Duodenal mucosa (tissue), 2 donors: ENCODE data around the gene IPO4.

Source experiments
- H3K27ac ChIP-seq: one replicate; pipeline ENCODE4 v1.7.0; 2013; ENCODE audit warnings: low read depth, low read length
- H3K27me3 ChIP-seq, 2 donors: one replicate each; pipeline ENCODE4 v1.7.0; 2013; ENCODE audit warnings: low read length in 2 of 2, control low read depth in 1 of 2; ENCODE audit not compliant: insufficient read depth in 2 of 2, control insufficient read depth in 1 of 2
- H3K36me3 ChIP-seq, 2 donors: one replicate each; pipeline ENCODE4 v1.7.0; 2013; ENCODE audit warnings: low read length in 2 of 2, control low read depth in 1 of 2; ENCODE audit not compliant: insufficient read depth in 2 of 2, control insufficient read depth in 1 of 2
- H3K4me1 ChIP-seq, 2 donors: one replicate each; pipeline ENCODE4 v1.7.0; 2013; ENCODE audit warnings: low read length in 2 of 2, control low read depth in 1 of 2; ENCODE audit not compliant: insufficient read depth in 2 of 2, control insufficient read depth in 1 of 2
- H3K4me3 ChIP-seq, 2 donors: one replicate each; pipeline ENCODE4 v1.7.0; 2013; ENCODE audit warnings: low read length in 2 of 2, low read depth in 1 of 2
- H3K9ac ChIP-seq, 2 donors: one replicate each; pipeline ENCODE4 v1.7.0; 2013; ENCODE audit warnings: low read length in 2 of 2, low read depth in 1 of 2
- H3K9me3 ChIP-seq, 2 donors: one replicate each; pipeline ENCODE4 v1.7.0; 2013; ENCODE audit warnings: low read length in 2 of 2, control low read depth in 1 of 2; ENCODE audit not compliant: control insufficient read depth in 1 of 2

Gene IPO4

DNA sequence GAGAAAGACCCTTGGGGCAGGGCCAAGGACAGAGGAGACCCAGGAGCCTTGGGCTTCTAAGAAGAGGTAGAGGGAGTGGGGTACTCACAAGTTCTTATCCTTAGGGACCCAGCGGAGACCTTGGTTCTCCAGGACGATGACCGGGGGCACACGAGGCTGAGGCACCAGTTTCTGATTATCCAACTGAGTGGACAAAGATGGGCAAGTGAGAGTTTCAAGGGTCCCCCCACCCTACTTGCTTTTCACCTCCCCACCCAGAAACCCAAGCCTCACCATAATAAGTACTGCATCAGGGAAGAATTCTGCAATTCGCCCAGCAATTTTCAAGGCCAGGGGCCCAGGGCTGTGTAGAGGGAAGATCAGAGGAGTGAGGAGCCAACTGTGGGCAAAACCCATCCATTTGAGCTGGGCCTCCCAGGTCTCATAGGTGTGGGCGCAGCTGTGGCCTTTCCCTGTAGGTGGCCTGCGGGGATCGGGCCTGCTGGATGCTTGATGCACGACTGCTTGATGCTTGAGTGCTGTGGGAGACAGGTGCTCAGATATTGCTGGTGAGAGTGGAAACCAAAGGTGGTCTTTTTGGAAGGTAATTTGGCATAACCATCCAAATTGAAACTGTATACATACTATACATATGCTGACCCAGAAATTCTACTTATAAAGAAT, 49.2 kb downstream of the IPO4 start:
- Histone ChIP-seq H3K27ac (no peak overlapping the region), H3K9me3 (no peaks in the 10 kb centered on the region), H3K4me3 (peak overlapping the region; percentile 17 to 49), H3K36me3 (peaks cover 34 to 43% of the 10 kb centered on the region in 2 donors), H3K27me3 (no peaks in the 10 kb centered on the region), H3K4me1 (peaks cover 61 to 66% of the 10 kb centered on the region in 2 donors), H3K9ac (peak overlapping the region; percentile 20 to 38)

DNA sequence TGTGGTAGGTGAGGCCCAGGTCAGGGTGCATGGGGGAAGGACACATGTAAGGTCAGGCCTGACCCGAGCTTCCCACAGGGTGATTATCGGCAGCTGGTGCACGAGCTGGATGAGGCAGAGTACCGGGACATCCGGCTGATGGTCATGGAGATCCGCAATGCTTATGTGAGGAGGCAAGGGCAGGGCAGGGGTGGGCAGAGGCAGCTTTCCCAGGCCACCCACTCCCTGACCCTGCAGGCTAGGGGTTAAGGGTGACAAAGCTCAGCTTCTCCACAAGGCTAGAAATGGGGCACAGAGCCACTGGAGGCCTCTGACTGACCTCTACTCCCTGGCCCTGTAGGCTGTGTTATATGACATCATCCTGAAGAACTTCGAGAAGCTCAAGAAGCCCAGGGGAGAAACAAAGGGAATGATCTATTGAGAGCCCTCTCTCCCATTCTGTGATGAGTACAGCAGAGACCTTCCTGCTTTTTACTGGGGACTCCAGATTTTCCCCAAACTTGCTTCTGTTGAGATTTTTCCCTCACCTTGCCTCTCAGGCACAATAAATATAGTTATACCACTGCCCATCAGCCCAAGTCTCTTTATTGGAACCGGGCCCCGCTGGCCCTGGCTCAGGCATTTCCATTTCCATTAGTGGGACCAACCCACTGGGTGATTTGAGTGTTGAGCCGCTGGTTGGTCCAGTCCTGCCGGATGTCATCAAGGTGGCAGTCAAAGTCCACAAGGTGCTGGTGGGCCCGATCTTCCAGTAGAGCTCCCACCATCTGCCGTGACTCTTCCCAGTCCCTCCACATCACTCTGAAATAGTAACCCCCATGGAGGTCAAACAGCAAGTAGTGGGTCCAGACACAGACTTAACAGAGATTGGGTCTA, 50.0 kb downstream of the IPO4 start:
- Histone ChIP-seq H3K9me3 (no peaks in the 10 kb centered on the region), H3K27ac (no peak overlapping the region), H3K9ac (peak overlapping the region in 1 of 2 donors; percentile 20), H3K4me3 (no peak overlapping the region), H3K27me3 (no peaks in the 10 kb centered on the region), H3K36me3 (peaks cover 28 to 35% of the 10 kb centered on the region in 2 donors), H3K4me1 (peaks cover 53 to 58% of the 10 kb centered on the region in 2 donors)

DNA sequence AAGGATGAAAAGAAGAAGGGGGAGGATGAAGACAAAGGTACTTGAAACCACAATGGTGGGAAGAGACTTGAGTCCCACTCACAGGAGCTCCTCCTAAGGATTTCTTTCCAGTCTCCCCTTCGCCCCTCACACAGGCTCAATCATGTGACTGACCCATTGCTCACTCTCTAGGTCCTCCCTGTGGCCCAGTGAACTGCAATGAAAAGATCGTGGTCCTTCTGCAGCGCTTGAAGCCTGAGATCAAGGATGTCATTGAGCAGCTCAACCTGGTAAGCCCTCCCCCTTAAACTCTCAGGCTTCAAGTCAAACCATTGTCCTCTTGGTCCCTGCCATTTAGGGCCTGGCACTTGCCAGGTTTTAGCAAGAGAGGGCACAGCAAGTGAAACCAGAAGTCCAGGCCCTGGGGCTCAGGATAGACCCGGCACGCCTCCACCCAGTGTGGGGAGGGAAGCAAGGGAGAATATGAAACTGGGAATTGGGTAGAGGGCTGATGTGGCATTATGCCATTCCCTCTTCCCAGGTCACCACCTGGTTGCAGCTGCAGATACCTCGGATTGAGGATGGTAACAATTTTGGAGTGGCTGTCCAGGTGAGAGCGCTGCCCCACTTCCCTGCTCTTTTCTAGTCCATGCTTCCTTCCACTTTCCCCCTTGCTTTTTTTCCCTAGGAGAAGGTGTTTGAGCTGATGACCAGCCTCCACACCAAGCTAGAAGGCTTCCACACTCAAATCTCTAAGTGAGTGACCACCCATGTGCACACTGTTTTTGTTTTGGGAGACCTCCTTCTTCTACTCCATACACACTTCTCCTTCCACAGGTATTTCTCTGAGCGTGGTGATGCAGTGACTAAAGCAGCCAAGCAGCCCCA, 50.9 kb downstream of the IPO4 start:
- H3K9me3 ChIP-seq = no peaks in the 10 kb centered on the region
- peak overlapping the region; percentile 77 to 94 for H3K9ac ChIP-seq
- H3K27me3 ChIP-seq = no peaks in the 10 kb centered on the region
- H3K36me3 ChIP-seq = peaks cover 24 to 26% of the 10 kb centered on the region in 2 donors
- peak overlapping the region; percentile 86 to 88 for H3K4me3 ChIP-seq
- no peak overlapping the region for H3K27ac ChIP-seq
- H3K4me1 ChIP-seq = peaks cover 47 to 50% of the 10 kb centered on the region in 2 donors

DNA sequence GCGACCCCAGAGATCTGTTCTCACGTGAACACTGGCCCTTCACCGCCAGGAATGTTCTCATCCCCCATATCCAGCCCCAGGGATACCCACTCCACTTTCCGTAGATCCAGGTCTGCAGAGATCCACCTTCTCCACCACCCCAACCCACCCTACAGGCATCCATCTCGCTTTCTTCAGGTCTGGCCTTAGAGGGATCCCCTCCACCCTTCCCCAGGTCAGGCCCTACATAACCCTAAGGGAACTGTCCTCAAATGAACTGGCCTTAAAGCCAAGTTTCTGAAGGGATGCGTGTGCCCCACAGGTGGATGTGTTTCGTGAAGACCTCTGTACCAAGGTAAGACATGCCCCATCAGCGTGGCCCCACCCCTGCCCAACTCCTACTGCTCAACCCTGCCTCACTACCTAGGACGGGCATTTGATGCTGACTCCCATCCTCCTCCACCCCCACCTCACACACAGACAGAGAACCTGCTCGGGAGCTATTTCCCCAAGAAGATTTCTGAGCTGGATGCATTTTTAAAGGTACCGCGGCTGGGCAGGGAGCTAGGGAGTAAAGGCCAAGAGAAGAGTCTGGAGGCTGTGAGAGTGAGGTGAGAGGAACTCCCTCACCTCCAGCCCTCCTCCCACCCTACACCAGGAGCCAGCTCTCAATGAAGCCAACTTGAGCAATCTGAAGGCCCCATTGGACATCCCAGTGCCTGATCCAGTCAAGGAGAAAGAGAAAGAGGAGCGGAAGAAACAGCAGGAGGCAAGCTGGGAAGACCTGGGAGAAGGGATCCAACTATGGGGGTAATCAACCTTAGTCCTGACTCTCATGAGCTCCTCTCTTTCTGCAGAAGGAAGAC, 51.7 kb downstream of the IPO4 start:
- Histone ChIP-seq H3K27ac (peak overlapping the region; percentile 84), H3K4me3 (peak overlapping the region; percentile 86 to 88), H3K9ac (peak overlapping the region; percentile 77 to 94), H3K27me3 (no peaks in the 10 kb centered on the region), H3K36me3 (peaks cover 24% of the 10 kb centered on the region in 2 donors), H3K4me1 (peaks cover 42 to 52% of the 10 kb centered on the region in 2 donors), H3K9me3 (no peaks in the 10 kb centered on the region)

DNA sequence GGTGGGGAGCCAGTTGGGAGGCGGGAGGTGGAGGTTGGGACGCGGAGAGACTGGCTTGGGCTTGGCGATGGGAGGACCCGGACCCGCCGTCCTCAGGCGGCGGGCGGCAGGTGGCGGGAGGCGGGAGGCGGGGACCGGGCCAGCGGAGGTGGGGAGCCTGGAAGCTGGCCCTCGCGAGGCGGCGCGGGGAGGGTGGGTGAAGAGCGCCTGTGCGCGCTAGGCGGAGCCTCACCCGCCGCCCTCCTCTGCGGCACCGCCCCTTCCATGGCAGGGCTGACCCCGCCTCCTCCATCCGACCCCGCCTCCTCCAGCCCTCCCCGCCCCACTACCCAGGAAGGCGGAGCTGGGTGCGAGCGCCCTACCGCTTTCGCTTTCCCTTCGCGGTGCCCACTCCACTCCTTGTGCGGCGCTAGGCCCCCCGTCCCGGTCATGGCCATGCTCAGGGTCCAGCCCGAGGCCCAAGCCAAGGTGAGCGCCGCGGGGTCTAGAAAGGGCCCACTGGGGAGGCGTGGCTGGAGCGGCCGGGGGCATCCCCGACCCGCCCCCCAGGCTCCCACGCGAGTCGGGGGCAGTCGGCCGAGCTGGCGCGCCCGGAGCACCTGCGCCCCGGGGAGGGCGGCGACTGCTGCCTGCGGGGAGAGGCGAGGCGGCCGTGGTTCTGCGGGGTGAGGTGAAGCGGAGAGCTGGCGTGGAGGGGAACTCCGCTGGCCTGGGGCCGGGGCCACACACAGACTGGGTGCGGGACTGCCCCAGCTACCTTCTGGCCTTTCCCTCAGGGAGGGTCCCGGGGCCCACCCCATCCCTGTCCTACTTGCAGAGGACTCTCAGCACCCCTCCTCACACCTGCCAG, 52.6 kb downstream of the IPO4 start, which contains the start of gene PSME1:
Gene PSME1, plus strand, starts transcription at position 361 of the 850 bp plus-strand sequence. Its CDS starts 69 bp downstream, at position 430.
- H3K36me3 ChIP-seq = peaks cover 24% of the 10 kb centered on the region in 2 donors
- H3K27ac ChIP-seq = peak within 1 kb of the TSS; percentile 84
- peaks cover 41 to 52% of the 10 kb centered on the region in 2 donors for H3K4me1 ChIP-seq
- H3K9me3 ChIP-seq = no peaks in the 10 kb centered on the region
- peak within 1 kb of the TSS; percentile 86 to 88 for H3K4me3 ChIP-seq
- H3K9ac ChIP-seq = peak within 1 kb of the TSS; percentile 77 to 94
- no peaks in the 10 kb centered on the region for H3K27me3 ChIP-seq

DNA sequence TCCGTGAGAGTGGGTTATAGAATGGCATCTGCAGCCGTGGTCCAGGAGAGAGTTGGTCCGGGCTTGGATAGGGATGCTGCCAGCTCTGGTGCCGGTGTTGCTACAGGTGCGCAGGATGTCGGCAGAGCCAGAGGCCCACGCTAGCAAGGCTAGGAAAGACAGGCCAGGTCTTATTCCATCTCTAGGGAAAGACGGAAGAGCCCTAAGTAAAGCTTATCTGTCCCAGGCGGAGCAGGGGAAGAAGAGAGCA, 53.1 kb downstream of the IPO4 start:
- H3K27me3 ChIP-seq = no peaks in the 10 kb centered on the region
- H3K9ac ChIP-seq = peak overlapping the region; percentile 29 to 91
- H3K4me3 ChIP-seq = peak overlapping the region; percentile 67 to 79
- H3K27ac ChIP-seq = peak overlapping the region; percentile 47
- H3K4me1 ChIP-seq = peaks cover 41 to 49% of the 10 kb centered on the region in 2 donors
- no peaks in the 10 kb centered on the region for H3K9me3 ChIP-seq
- H3K36me3 ChIP-seq = peaks cover 24% of the 10 kb centered on the region in 2 donors

DNA sequence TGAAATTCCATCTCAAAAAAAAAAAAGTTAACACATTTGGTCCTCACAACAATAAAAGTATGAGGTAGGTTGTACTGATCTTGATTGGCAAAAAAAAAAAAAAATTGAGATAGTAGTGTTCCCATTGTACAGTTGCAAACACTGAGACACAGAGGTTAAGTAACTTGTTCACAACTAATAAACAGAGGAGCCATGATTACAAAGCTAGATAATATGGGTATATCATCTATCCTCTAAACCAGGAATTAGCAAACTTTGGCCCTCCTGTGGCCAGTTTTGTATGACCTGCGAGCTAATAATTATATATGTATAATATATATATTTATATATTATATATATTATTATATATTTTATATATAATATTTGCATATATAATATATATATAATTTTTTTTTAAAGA, 54.9 kb downstream of the IPO4 start:
- no peaks in the 10 kb centered on the region for H3K9me3 ChIP-seq

DNA sequence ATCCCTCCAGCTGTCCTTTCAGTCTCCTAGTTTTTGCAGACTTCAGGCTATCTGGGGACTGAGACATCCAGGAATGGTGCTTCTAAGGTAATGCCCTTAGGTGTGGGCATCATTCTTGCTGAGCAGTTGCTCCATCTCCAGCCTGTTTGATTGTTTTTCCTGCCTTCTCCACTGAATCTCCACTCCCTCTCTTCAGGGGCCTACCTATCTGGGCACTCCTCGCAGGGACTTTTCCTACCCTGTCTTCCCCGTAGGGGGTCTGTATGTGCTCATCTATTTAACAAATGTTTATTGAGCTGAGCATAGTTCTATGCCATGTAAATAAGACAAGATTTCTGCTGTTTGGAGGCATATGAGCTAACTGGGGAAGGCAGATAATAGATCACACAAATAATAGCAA, 55.6 kb downstream of the IPO4 start:
- Histone ChIP-seq H3K27ac (no peak overlapping the region), H3K9me3 (no peaks in the 10 kb centered on the region), H3K4me1 (peaks cover 22 to 35% of the 10 kb centered on the region in 2 donors), H3K9ac (no peak overlapping the region), H3K4me3 (no peak overlapping the region), H3K36me3 (peaks cover 7 to 8% of the 10 kb centered on the region in 2 donors), H3K27me3 (no peaks in the 10 kb centered on the region)

More for the DNA sequence above, 54.9 kb downstream of the IPO4 start:
- Histone ChIP-seq H3K36me3 (peaks cover 15% of the 10 kb centered on the region in 2 donors), H3K9ac (no peak overlapping the region), H3K27ac (no peak overlapping the region), H3K4me1 (peaks cover 30 to 43% of the 10 kb centered on the region in 2 donors), H3K27me3 (no peaks in the 10 kb centered on the region), H3K4me3 (no peak overlapping the region)
